GM23338 (cell line): ENCODE data around the gene UNC45A. TPM values are rescaled to one million over a fixed set of nuclear protein-coding genes. Genes with fewer than 3 reads are reported as not detected.
A peak's percentile ranks its signal among the peaks of the same experiment; 100 is the strongest.

ENCODE experiments used
- ATAC-seq: fragments of 200-7000 bp; cut with Tn5 transposase; 3 replicates; pipeline ENCODE4 v1.9.1; 2020
- DNase-seq: peaks from one replicate; pipeline ENCODE4 v3.0.0-alpha.2; 2015; ENCODE audit warnings: low spot score
- H2AFZ ChIP-seq: fragments of 200-600 bp; sonication (generic); 2 replicates; pipeline ENCODE4 v1.8.0; 2016; ENCODE audit warnings: antibody characterized with exemption, mild to moderate bottlenecking, moderate library complexity
- H3F3A ChIP-seq: fragments of 200-600 bp; sonication (generic); replicated peaks from 2 replicates; pipeline ENCODE4 v1.8.0; 2017; ENCODE audit warnings: antibody characterized with exemption, mixed run types, low read depth
- H3K27ac ChIP-seq: fragments of 200-600 bp; sonication (generic); 2 replicates; pipeline ENCODE4 v1.6.1; 2016; ENCODE audit warnings: low read depth
- H3K27me3 ChIP-seq: fragments of 200-600 bp; sonication (generic); 2 replicates; pipeline ENCODE4 v1.8.0; 2016; ENCODE audit warnings: mild to moderate bottlenecking, mixed run types, moderate library complexity; ENCODE audit not compliant: insufficient read depth
- H3K36me3 ChIP-seq: fragments of 200-600 bp; sonication (generic); 2 replicates; pipeline ENCODE4 v1.8.0; 2016; ENCODE audit warnings: mild to moderate bottlenecking; ENCODE audit not compliant: insufficient read depth
- H3K4me1 ChIP-seq: fragments of 200-600 bp; sonication (generic); 2 replicates; pipeline ENCODE4 v1.8.0; 2016; ENCODE audit warnings: mild to moderate bottlenecking, moderate library complexity; ENCODE audit not compliant: insufficient read depth
- H3K4me2 ChIP-seq: fragments of 200-600 bp; sonication (generic); 2 replicates; pipeline ENCODE4 v1.7.1; 2017; ENCODE audit warnings: mixed run types
- H3K4me3 ChIP-seq: fragments of 200-600 bp; sonication (generic); 2 replicates; pipeline ENCODE4 v1.6.1; 2016; ENCODE audit warnings: mixed run types
- H3K79me2 ChIP-seq: fragments of 200-600 bp; sonication (generic); replicated peaks from 2 replicates; pipeline ENCODE4 v1.8.0; 2017; ENCODE audit warnings: mild to moderate bottlenecking; ENCODE audit not compliant: insufficient read depth
- H3K9me2 ChIP-seq: fragments of 200-600 bp; sonication (generic); 2 replicates; pipeline ENCODE4 v1.8.0; 2017; ENCODE audit not compliant: insufficient read depth
- H4K20me1 ChIP-seq: fragments of 200-600 bp; sonication (generic); replicated peaks from 2 replicates; pipeline ENCODE4 v1.8.0; 2017; ENCODE audit warnings: mild to moderate bottlenecking; ENCODE audit not compliant: insufficient read depth
- H3K27ac Mint-ChIP-seq: 2 replicates; pipeline ENCODE4 v1.8.0; 2020; ENCODE audit warnings: inconsistent platforms, mild to moderate bottlenecking, moderate library complexity, mixed read lengths
- H3K27me3 Mint-ChIP-seq: 3 replicates; pipeline ENCODE4 v1.8.0; 2022; ENCODE audit warnings: low read depth, mild to moderate bottlenecking, moderate library complexity, mixed read lengths, inconsistent platforms; ENCODE audit not compliant: insufficient read depth, poor library complexity
- H3K36me3 Mint-ChIP-seq: 3 replicates; pipeline ENCODE4 v1.8.0; 2021; ENCODE audit warnings: low read depth, mild to moderate bottlenecking, inconsistent platforms, moderate library complexity, mixed read lengths
- H3K4me1 Mint-ChIP-seq: 3 replicates; pipeline ENCODE4 v1.8.0; 2020; ENCODE audit warnings: mild to moderate bottlenecking, inconsistent platforms, mixed read lengths
- H3K4me3 Mint-ChIP-seq: 3 replicates; pipeline ENCODE4 v1.8.0; 2021; ENCODE audit warnings: moderate library complexity, mild to moderate bottlenecking, inconsistent platforms, mixed read lengths
- H3K9me3 Mint-ChIP-seq: 3 replicates; pipeline ENCODE4 v1.8.0; 2020; ENCODE audit warnings: moderate library complexity, mild to moderate bottlenecking, inconsistent platforms, mixed read lengths
- CREB1 ChIP-seq: fragments of 250-450 bp; sonication (Bioruptor Pico); IDR thresholded peaks from 2 replicates; pipeline ENCODE4 v1.5.0; 2020; ENCODE audit warnings: low read depth, mild to moderate bottlenecking, moderate library complexity
- EZH2 ChIP-seq: fragments of 200-600 bp; sonication (generic); IDR thresholded peaks from one replicate; pipeline ENCODE4 v1.8.0; 2017; ENCODE audit warnings: antibody characterized with exemption, mild to moderate bottlenecking, low read depth; ENCODE audit not compliant: unreplicated experiment
- EZH2phosphoT487 ChIP-seq: fragments of 200-600 bp; sonication (generic); IDR thresholded peaks from one replicate; pipeline ENCODE4 v1.8.1; 2018; ENCODE audit warnings: antibody characterized with exemption; ENCODE audit not compliant: unreplicated experiment
- JUNB ChIP-seq: IDR thresholded peaks from one replicate; pipeline ENCODE4 v1.6.1; 2016; ENCODE audit warnings: antibody characterized with exemption; ENCODE audit not compliant: unreplicated experiment
- NANOG ChIP-seq: IDR thresholded peaks from 2 replicates; pipeline ENCODE4 v1.6.1; 2016; ENCODE audit warnings: antibody characterized with exemption, borderline replicate concordance
- POLR2AphosphoS5 ChIP-seq: IDR thresholded peaks from 2 replicates; pipeline ENCODE4 v1.6.1; 2016; ENCODE audit warnings: antibody characterized with exemption, low read depth
- STAT1 ChIP-seq: IDR thresholded peaks from one replicate; pipeline ENCODE4 v1.6.1; 2016; ENCODE audit warnings: antibody characterized with exemption; ENCODE audit not compliant: unreplicated experiment
- ZNF114 ChIP-seq: fragments of 250-450 bp; sonication (Bioruptor Pico); IDR thresholded peaks from 2 replicates; pipeline ENCODE4 v1.5.0; 2020; ENCODE audit warnings: mild to moderate bottlenecking, moderate library complexity
- polyA plus RNA-seq: library from polyadenylated mRNA; unstranded; fragments of >200 nt; fragmentation: Nextera tagmentation; extraction: Ambion mirVana; gene quantifications from 2 replicates; pipeline ENCODE4 v1.2.1, GENCODE V29; 2016
- total RNA-seq: library from RNA; depleted of rRNA; stranded (reverse); fragments of >200 nt; shearing (Covaris generic); gene quantifications from 2 replicates; pipeline ENCODE4 v1.2.3, GENCODE V29; 2014
- TF ChIP-seq, protein P1 (sequence below): IDR thresholded peaks from one replicate; pipeline ENCODE4 v1.6.1; 2018; ENCODE audit warnings: antibody characterized with exemption; ENCODE audit not compliant: unreplicated experiment
- TF ChIP-seq, protein P2 (sequence below): fragments of 250-450 bp; sonication (Bioruptor Pico); IDR thresholded peaks from 2 replicates; pipeline ENCODE4 v1.5.0; 2020; ENCODE audit warnings: mild to moderate bottlenecking, moderate library complexity
- TF ChIP-seq, protein P3 (sequence below): IDR thresholded peaks from 2 replicates; pipeline ENCODE4 v1.6.1; 2016; ENCODE audit warnings: antibody characterized with exemption

The UNC45A gene
- total and polyA plus RNA-seq, 2 experiments from 2014 or later = 40.2 to 86.8 TPM

DNA sequence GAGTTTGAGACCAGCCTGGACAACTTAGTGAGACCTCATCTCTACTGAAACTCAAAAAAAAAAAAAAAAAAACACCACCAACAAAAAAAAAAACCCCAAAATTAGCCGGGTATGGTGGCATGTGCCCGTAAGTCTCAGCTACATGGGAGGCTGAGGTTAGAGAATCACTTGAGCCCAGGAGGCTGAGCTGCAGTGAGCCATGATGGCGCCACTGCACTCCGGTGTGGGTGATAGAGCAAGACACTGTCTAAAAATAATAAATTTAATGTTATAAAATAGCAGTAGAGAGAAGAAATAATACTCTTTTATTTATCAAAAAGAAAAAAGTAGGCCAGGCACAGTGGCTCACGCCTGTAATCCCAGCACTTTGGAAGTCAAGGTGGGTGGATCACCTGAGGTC, 37.0 kb downstream of the UNC45A start:
- no peak for ATAC-seq
- TF ChIP-seq EZH2phosphoT487 = no peak
- H3K4me1 Mint-ChIP-seq = no peaks in the 10 kb centered on the region
- H3K36me3 Mint-ChIP-seq = peaks cover 79% of the 10 kb centered on the region
- Histone ChIP-seq H3F3A (peaks cover 11% of the 10 kb centered on the region; the same call in 1 of the 2 replicates), H4K20me1 (peaks cover 17% of the 10 kb centered on the region), H3K27me3 (no peaks in the 10 kb centered on the region), H2AFZ (no peak overlapping the region), H3K4me2 (no peak overlapping the region), H3K36me3 (peaks cover 84% of the 10 kb centered on the region), H3K27ac (no peak overlapping the region), H3K4me3 (no peak overlapping the region), H3K79me2 (no peaks in the 10 kb centered on the region), H3K9me2 (no peaks in the 10 kb centered on the region), H3K4me1 (no peaks in the 10 kb centered on the region)
- no peaks in the 10 kb centered on the region for H3K9me3 Mint-ChIP-seq
- no peak overlapping the region for H3K27ac Mint-ChIP-seq
- H3K27me3 Mint-ChIP-seq = peaks cover 3% of the 10 kb centered on the region
- no peak for DNase-seq
- H3K4me3 Mint-ChIP-seq = no peak overlapping the region

DNA sequence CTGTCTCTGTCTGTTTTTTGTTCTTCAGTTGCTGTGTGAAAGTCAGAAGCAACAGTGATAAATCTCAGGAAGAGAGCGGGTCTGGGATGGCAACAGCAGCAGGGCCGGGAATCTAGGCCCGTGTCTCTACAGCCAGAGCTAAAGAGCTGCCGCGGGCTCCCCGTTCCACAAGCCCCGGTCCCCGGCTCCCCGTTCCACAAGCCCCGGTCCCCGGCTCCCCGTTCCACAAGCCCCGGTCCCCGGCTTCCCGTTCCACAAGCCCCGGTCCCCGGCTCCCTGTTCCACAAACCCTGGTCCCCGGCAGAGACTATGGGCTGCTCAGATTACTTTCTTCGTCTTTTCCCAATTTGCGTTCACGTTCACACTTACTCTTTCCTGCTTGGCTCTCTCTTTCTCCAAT, 39.1 kb downstream of the UNC45A start:
- Histone ChIP-seq H3K27me3 (no peaks in the 10 kb centered on the region), H3K4me3 (no peak overlapping the region), H3F3A (0 out of 2 replicates have a peak, but pooled peaks cover 4% of the 10 kb centered on the region), H4K20me1 (peaks cover 17% of the 10 kb centered on the region), H3K4me1 (no peaks in the 10 kb centered on the region), H3K27ac (peak overlapping the region; percentile 59; the same call in 1 of the 2 replicates), H3K36me3 (peaks cover 80% of the 10 kb centered on the region), H2AFZ (no peak overlapping the region), H3K9me2 (no peaks in the 10 kb centered on the region), H3K4me2 (no peak overlapping the region), H3K79me2 (no peaks in the 10 kb centered on the region)
- no peaks in the 10 kb centered on the region for H3K4me1 Mint-ChIP-seq
- no peak overlapping the region for H3K4me3 Mint-ChIP-seq
- H3K36me3 Mint-ChIP-seq = peaks cover 78% of the 10 kb centered on the region
- no peaks in the 10 kb centered on the region for H3K9me3 Mint-ChIP-seq
- H3K27me3 Mint-ChIP-seq = peaks cover 3% of the 10 kb centered on the region
- H3K27ac Mint-ChIP-seq = no peak overlapping the region
- ATAC-seq (no peak), DNase-seq (no peak)
- TF ChIP-seq ZNF114 (no peak), NANOG (no peak), POLR2AphosphoS5 (no peak), EZH2 (no peak), JUNB (no peak), CREB1 (CRISPR knock-in tag) (no peak), EZH2phosphoT487 (no peak), STAT1 (no peak)
- TF ChIP-seq, protein P1, sequence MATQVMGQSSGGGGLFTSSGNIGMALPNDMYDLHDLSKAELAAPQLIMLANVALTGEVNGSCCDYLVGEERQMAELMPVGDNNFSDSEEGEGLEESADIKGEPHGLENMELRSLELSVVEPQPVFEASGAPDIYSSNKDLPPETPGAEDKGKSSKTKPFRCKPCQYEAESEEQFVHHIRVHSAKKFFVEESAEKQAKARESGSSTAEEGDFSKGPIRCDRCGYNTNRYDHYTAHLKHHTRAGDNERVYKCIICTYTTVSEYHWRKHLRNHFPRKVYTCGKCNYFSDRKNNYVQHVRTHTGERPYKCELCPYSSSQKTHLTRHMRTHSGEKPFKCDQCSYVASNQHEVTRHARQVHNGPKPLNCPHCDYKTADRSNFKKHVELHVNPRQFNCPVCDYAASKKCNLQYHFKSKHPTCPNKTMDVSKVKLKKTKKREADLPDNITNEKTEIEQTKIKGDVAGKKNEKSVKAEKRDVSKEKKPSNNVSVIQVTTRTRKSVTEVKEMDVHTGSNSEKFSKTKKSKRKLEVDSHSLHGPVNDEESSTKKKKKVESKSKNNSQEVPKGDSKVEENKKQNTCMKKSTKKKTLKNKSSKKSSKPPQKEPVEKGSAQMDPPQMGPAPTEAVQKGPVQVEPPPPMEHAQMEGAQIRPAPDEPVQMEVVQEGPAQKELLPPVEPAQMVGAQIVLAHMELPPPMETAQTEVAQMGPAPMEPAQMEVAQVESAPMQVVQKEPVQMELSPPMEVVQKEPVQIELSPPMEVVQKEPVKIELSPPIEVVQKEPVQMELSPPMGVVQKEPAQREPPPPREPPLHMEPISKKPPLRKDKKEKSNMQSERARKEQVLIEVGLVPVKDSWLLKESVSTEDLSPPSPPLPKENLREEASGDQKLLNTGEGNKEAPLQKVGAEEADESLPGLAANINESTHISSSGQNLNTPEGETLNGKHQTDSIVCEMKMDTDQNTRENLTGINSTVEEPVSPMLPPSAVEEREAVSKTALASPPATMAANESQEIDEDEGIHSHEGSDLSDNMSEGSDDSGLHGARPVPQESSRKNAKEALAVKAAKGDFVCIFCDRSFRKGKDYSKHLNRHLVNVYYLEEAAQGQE = no peak
- TF ChIP-seq, protein P2, sequence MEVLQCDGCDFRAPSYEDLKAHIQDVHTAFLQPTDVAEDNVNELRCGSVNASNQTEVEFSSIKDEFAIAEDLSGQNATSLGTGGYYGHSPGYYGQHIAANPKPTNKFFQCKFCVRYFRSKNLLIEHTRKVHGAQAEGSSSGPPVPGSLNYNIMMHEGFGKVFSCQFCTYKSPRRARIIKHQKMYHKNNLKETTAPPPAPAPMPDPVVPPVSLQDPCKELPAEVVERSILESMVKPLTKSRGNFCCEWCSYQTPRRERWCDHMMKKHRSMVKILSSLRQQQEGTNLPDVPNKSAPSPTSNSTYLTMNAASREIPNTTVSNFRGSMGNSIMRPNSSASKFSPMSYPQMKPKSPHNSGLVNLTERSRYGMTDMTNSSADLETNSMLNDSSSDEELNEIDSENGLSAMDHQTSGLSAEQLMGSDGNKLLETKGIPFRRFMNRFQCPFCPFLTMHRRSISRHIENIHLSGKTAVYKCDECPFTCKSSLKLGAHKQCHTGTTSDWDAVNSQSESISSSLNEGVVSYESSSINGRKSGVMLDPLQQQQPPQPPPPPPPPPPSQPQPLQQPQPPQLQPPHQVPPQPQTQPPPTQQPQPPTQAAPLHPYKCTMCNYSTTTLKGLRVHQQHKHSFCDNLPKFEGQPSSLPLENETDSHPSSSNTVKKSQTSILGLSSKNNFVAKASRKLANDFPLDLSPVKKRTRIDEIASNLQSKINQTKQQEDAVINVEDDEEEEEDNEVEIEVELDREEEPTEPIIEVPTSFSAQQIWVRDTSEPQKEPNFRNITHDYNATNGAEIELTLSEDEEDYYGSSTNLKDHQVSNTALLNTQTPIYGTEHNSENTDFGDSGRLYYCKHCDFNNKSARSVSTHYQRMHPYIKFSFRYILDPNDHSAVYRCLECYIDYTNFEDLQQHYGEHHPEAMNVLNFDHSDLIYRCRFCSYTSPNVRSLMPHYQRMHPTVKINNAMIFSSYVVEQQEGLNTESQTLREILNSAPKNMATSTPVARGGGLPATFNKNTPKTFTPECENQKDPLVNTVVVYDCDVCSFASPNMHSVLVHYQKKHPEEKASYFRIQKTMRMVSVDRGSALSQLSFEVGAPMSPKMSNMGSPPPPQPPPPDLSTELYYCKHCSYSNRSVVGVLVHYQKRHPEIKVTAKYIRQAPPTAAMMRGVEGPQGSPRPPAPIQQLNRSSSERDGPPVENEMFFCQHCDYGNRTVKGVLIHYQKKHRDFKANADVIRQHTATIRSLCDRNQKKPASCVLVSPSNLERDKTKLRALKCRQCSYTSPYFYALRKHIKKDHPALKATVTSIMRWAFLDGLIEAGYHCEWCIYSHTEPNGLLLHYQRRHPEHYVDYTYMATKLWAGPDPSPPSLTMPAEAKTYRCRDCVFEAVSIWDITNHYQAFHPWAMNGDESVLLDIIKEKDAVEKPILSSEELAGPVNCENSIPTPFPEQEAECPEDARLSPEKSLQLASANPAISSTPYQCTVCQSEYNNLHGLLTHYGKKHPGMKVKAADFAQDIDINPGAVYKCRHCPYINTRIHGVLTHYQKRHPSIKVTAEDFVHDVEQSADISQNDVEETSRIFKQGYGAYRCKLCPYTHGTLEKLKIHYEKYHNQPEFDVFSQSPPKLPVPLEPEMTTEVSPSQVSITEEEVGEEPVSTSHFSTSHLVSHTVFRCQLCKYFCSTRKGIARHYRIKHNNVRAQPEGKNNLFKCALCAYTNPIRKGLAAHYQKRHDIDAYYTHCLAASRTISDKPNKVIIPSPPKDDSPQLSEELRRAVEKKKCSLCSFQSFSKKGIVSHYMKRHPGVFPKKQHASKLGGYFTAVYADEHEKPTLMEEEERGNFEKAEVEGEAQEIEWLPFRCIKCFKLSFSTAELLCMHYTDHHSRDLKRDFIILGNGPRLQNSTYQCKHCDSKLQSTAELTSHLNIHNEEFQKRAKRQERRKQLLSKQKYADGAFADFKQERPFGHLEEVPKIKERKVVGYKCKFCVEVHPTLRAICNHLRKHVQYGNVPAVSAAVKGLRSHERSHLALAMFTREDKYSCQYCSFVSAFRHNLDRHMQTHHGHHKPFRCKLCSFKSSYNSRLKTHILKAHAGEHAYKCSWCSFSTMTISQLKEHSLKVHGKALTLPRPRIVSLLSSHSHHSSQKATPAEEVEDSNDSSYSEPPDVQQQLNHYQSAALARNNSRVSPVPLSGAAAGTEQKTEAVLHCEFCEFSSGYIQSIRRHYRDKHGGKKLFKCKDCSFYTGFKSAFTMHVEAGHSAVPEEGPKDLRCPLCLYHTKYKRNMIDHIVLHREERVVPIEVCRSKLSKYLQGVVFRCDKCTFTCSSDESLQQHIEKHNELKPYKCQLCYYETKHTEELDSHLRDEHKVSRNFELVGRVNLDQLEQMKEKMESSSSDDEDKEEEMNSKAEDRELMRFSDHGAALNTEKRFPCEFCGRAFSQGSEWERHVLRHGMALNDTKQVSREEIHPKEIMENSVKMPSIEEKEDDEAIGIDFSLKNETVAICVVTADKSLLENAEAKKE (CRISPR knock-in tag) = no peak
- TF ChIP-seq, protein P3, sequence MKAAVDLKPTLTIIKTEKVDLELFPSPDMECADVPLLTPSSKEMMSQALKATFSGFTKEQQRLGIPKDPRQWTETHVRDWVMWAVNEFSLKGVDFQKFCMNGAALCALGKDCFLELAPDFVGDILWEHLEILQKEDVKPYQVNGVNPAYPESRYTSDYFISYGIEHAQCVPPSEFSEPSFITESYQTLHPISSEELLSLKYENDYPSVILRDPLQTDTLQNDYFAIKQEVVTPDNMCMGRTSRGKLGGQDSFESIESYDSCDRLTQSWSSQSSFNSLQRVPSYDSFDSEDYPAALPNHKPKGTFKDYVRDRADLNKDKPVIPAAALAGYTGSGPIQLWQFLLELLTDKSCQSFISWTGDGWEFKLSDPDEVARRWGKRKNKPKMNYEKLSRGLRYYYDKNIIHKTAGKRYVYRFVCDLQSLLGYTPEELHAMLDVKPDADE = no peak
